Hair follicular keratinocyte (primary cell): Measurements from ENCODE around the gene IL6. TPM values are rescaled to one million over a fixed set of nuclear protein-coding genes. Genes with fewer than 3 reads are reported as not detected.

Source experiments
- total RNA-seq: library from RNA; depleted of rRNA; stranded (reverse); fragments of >200 nt; gene quantifications from 2 replicates; pipeline ENCODE4 v1.2.3, GENCODE V29; 2015

Gene IL6
- 3.3 TPM in 1 of 2 replicates, not detected in the other for total RNA-seq

GRCh38 chr7:22726907-22727713, at the start of gene IL6:
IL6 (plus strand) TSS chr7:22727200; CDS start chr7:22727263, 63 bp downstream.

Other genes with a start within 250 kb of the IL6 start
- gene STEAP1B, start 227.0 kb upstream of the IL6 start, total RNA-seq: 6.6 and 12.1 TPM in 2 replicates
- gene TOMM7, start 95.6 kb downstream of the IL6 start, total RNA-seq: 145 and 181 TPM in 2 replicates